ENCODE results near the gene MICALL2.

Gene MICALL2

DNA sequence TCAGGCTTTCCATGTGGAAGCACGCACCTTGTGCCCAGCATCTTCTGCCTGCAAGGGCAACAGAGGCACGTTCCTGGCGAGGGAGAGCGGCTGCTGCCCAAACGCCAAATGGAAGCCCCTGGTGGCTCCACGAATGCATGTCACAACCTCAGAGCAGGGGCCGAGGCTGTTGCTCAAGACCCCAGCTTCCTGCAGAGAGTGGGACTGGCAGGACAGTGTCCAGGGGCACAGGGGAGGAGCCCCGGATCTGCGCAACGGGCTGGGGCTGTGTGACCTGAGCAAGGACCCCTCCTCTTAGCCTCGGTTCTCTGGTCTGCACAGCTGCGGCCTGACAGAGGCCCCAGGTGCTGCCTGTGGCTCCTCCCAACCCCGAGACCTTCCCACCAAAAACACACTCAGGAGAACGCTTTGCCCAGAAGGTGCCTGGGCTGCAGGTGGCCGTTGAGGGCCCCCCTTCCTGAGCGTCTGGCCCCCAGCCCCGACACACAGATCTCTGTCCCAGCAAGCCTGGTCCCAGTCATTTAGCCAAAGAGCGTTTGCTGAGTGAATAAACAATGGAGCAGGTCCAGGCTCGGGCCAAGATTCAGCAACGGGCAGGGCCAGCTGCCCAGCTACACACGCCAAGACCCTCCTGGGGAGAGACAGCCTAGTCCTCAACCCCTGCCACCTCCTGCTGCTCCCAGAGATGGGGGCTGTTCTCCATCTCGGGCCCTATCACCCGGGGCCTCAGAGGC, 1.2 kb downstream of the MICALL2 start:
- Histone ChIP-seq H3K4me3 (ENCODE audit: insufficient read depth, low read length, poor library complexity, severe bottlenecking) (no peak overlapping the region), H3K4me2 (ENCODE audit: low read depth, low read length, poor library complexity, severe bottlenecking) (no peak overlapping the region), H3K9ac (ENCODE audit: low read length) (no peak overlapping the region), H3K9me2 (replicated peaks; ENCODE audit: insufficient read depth, low read length) (no peaks in the 10 kb centered on the region), H3K27me3 (ENCODE audit: low read length) (no peaks in the 10 kb centered on the region), H4K20me1 (ENCODE audit: low read depth, low read length) (no peaks in the 10 kb centered on the region; the same call in 1 of the 2 replicates), H3K79me2 (ENCODE audit: insufficient read depth, low read length) (no peaks in the 10 kb centered on the region), H3K27ac (ENCODE audit: low read depth, low read length) (no peak overlapping the region), H3F3A (ENCODE audit: insufficient read depth) (no peaks in the 10 kb centered on the region), H2AFZ (ENCODE audit: low read depth, low read length, severe bottlenecking) (no peak overlapping the region), H3K36me3 (ENCODE audit: low read length) (no peaks in the 10 kb centered on the region), H3K9me3 (ENCODE audit: insufficient read depth, low read length) (no peaks in the 10 kb centered on the region)
- TF ChIP-seq, protein P1, sequence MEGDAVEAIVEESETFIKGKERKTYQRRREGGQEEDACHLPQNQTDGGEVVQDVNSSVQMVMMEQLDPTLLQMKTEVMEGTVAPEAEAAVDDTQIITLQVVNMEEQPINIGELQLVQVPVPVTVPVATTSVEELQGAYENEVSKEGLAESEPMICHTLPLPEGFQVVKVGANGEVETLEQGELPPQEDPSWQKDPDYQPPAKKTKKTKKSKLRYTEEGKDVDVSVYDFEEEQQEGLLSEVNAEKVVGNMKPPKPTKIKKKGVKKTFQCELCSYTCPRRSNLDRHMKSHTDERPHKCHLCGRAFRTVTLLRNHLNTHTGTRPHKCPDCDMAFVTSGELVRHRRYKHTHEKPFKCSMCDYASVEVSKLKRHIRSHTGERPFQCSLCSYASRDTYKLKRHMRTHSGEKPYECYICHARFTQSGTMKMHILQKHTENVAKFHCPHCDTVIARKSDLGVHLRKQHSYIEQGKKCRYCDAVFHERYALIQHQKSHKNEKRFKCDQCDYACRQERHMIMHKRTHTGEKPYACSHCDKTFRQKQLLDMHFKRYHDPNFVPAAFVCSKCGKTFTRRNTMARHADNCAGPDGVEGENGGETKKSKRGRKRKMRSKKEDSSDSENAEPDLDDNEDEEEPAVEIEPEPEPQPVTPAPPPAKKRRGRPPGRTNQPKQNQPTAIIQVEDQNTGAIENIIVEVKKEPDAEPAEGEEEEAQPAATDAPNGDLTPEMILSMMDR (IDR thresholded peaks at IDR 0.05; ENCODE audit: insufficient read depth, low read length, poor library complexity, severe bottlenecking), result no peak
- TF ChIP-seq EZH2phosphoT487 (conservative IDR thresholded peaks at IDR 0.05; ENCODE audit: low read length), result no peak

DNA sequence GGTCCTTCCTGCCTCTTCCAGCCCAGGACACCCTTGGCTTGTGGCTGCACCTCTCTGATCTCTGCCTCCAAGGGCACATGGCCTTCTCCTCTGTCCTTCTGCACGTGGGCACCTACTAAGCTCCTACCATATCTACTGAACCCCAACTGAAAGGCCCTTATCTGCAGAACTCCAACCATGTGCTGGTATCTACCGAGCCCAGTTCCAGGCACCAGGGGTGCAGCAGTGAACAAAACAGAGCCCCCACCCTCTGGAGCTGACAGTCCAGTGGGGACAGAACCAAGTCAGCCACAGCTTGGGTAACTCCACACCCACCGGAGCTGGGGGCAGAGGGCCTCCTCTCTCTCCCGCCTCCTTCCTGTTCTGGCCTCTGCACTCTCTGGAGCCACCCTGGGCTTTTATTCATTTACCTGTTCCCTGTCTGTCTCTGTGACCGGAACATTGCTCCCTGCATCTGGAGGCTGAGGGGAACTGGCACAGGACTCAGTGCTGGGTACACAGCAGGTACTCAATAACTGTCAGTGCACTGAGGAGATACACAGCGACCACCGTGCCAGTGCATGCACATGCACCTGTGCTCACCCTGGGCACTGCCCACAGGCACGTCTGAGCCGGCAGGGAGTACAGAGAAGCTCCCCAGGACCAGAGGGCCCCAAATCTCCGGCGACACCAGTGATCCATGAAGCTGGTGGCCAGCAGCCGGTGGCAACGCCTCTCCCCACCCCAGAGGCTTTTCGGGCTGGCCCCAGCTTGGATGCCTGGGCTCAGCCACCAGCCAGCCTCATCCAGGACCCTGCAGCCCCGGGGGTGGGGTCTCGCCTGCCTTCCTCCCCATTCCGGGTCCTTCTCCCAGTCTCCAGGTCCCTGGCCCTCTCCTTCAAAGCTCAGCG, 2.0 kb downstream of the MICALL2 start:
- Histone ChIP-seq H3K9me3 (ENCODE audit: insufficient read depth, low read length) (no peaks in the 10 kb centered on the region), H3K79me2 (ENCODE audit: insufficient read depth, low read length) (no peaks in the 10 kb centered on the region), H3K9me2 (replicated peaks; ENCODE audit: insufficient read depth, low read length) (no peaks in the 10 kb centered on the region), H3K9ac (ENCODE audit: low read length) (no peak overlapping the region), H4K20me1 (ENCODE audit: low read depth, low read length) (no peaks in the 10 kb centered on the region; the same call in 1 of the 2 replicates), H3K4me3 (ENCODE audit: insufficient read depth, low read length, poor library complexity, severe bottlenecking) (no peak overlapping the region), H3K36me3 (ENCODE audit: low read length) (no peaks in the 10 kb centered on the region), H3K27me3 (ENCODE audit: low read length) (no peaks in the 10 kb centered on the region), H3F3A (ENCODE audit: insufficient read depth) (no peaks in the 10 kb centered on the region), H2AFZ (ENCODE audit: low read depth, low read length, severe bottlenecking) (no peak overlapping the region), H3K4me2 (ENCODE audit: low read depth, low read length, poor library complexity, severe bottlenecking) (no peak overlapping the region), H3K27ac (ENCODE audit: low read depth, low read length) (no peak overlapping the region)
- no peak for TF ChIP-seq EZH2phosphoT487 (conservative IDR thresholded peaks at IDR 0.05; ENCODE audit: low read length)
- TF ChIP-seq, protein P1 (IDR thresholded peaks at IDR 0.05; ENCODE audit: insufficient read depth, low read length, poor library complexity, severe bottlenecking), result no peak

DNA sequence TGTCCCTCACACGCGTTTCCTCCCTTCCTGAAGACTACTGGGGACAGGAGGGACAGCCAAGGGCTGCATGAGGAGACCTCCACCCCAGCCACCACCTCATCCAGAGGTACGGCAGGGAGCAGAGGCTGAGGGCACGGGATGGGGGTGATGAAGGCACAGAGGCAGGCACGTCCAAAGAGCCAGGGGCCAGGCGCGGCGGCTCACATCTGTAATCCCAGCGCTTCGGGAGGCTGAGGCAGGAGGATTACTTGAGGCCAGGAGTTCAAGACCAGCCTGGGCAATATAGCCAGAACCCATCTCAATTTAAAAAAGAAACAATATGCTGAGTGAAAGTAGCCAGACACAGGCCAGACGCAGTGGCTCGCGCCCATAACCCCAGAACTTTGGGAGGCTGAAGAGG, 3.3 kb downstream of the MICALL2 start:
- Histone ChIP-seq H3K4me3 (ENCODE audit: insufficient read depth, low read length, poor library complexity, severe bottlenecking) (no peak overlapping the region), H3K27me3 (ENCODE audit: low read length) (no peaks in the 10 kb centered on the region), H3K9ac (ENCODE audit: low read length) (no peak overlapping the region), H4K20me1 (ENCODE audit: low read depth, low read length) (no peaks in the 10 kb centered on the region; the same call in 1 of the 2 replicates), H3F3A (ENCODE audit: insufficient read depth) (no peaks in the 10 kb centered on the region), H3K9me3 (ENCODE audit: insufficient read depth, low read length) (no peaks in the 10 kb centered on the region), H3K36me3 (ENCODE audit: low read length) (no peaks in the 10 kb centered on the region), H2AFZ (ENCODE audit: low read depth, low read length, severe bottlenecking) (no peak overlapping the region), H3K79me2 (ENCODE audit: insufficient read depth, low read length) (no peaks in the 10 kb centered on the region), H3K27ac (ENCODE audit: low read depth, low read length) (no peak overlapping the region), H3K9me2 (replicated peaks; ENCODE audit: insufficient read depth, low read length) (no peaks in the 10 kb centered on the region), H3K4me2 (ENCODE audit: low read depth, low read length, poor library complexity, severe bottlenecking) (no peak overlapping the region)
- TF ChIP-seq, protein P1 (IDR thresholded peaks at IDR 0.05; ENCODE audit: insufficient read depth, low read length, poor library complexity, severe bottlenecking), result no peak
- TF ChIP-seq EZH2phosphoT487 (conservative IDR thresholded peaks at IDR 0.05; ENCODE audit: low read length), result no peak
